D721Med (cell line): ENCODE data around the gene BMP6.

Experiments used
- DNase-seq: peaks from one replicate; pipeline ENCODE4 v3.0.0; 2011; ENCODE audit warnings: low spot score; ENCODE audit not compliant: insufficient read length
- FAIRE-seq: peaks from 2 replicates; lab custom pipeline; 2011; peaks lifted over from hg19 to GRCh38; lab: Jason Lieb, UNC
- TF ChIP-seq, protein P1 (sequence below): IDR thresholded peaks from 2 replicates; pipeline ENCODE4 v1.5.1; 2012; ENCODE audit warnings: mild to moderate bottlenecking, control low read depth; ENCODE audit not compliant: insufficient read depth; ENCODE audit errors: missing control alignments

The BMP6 gene

DNA sequence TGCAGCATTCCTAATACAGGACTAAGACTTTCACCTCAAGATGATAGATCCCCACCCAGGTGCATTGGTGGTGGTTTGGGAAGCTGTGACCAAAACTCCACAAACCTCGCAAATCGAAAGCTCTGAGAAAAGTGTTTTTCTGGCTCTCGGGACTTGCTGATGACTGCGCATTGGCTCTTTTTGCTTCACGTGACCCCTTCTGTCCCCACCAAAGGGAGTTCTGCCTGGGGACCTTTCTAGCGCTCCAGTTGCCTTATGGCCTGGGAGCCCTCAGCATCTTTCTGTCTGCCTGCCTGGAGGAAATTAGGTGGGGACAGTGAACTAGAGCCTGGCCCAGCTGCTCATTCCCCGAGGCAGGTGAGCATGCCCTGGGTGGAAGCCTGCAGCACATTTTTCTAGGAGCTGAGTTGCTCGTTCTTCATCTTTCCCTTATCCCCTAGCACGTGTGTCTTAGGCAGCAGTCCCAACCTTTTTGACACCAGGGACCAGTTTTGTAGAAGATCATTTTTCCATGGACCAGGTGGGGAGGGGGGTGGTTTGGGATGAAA, 94.5 kb downstream of the BMP6 start:
- DNase-seq (no peak), FAIRE-seq (no peak)
- TF ChIP-seq, protein P1, sequence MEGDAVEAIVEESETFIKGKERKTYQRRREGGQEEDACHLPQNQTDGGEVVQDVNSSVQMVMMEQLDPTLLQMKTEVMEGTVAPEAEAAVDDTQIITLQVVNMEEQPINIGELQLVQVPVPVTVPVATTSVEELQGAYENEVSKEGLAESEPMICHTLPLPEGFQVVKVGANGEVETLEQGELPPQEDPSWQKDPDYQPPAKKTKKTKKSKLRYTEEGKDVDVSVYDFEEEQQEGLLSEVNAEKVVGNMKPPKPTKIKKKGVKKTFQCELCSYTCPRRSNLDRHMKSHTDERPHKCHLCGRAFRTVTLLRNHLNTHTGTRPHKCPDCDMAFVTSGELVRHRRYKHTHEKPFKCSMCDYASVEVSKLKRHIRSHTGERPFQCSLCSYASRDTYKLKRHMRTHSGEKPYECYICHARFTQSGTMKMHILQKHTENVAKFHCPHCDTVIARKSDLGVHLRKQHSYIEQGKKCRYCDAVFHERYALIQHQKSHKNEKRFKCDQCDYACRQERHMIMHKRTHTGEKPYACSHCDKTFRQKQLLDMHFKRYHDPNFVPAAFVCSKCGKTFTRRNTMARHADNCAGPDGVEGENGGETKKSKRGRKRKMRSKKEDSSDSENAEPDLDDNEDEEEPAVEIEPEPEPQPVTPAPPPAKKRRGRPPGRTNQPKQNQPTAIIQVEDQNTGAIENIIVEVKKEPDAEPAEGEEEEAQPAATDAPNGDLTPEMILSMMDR = no peak

- no peak for DNase-seq
Observed at GRCh38 chr6:7821426-7821825, 95.5 kb downstream of the BMP6 start.

DNA sequence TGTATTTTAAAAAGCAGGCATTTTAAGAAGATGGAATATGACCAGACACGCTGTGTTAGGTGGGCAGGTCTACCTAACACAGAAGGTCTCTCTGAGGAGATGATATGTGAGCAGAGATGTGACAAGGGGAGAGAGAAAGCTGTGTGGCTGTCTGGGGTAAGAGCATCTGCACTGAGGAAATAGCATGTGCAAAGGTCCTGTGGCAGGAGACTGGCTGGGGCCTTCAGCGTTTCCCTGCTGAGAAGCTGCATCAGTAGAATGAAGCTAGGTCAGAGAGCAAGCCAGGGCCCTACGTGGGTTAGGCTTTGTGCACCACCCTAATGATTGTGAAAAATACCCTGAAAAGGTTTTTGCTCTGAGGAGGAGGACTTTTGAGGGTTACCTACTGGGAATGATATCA, 97.7 kb downstream of the BMP6 start:
- DNase-seq (no peak), FAIRE-seq (no peak)
- TF ChIP-seq, protein P1 = no peak

More at GRCh38 chr6:7821426-7821825, 95.5 kb downstream of the BMP6 start:
- FAIRE-seq = no peak
- TF ChIP-seq, protein P1 = no peak

DNA sequence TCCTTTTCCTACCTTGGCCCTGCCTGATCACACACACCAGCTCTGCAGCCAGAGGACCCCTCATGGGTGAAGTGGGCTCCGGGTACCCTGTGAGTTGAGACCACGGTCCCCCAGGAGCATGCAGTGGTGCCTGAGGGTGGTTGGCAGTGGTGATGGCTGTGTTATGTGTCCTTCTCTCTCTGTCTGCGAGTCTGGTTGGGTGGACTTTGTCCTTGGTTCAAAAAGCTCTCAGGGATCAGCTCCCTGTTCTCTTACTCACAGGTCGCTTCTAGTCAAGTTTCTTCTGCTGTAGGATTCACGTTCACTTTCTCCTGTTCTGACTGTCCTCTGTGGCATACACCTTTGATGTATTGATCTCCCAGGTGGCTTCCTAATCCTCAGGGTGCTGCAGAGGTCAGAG, 100.1 kb downstream of the BMP6 start:
- DNase-seq (no peak), FAIRE-seq (no peak)
- TF ChIP-seq, protein P1 = no peak

- FAIRE-seq = no peak
- TF ChIP-seq, protein P1 = no peak
Observed at GRCh38 chr6:7827142-7827541, 101.2 kb downstream of the BMP6 start.

DNA sequence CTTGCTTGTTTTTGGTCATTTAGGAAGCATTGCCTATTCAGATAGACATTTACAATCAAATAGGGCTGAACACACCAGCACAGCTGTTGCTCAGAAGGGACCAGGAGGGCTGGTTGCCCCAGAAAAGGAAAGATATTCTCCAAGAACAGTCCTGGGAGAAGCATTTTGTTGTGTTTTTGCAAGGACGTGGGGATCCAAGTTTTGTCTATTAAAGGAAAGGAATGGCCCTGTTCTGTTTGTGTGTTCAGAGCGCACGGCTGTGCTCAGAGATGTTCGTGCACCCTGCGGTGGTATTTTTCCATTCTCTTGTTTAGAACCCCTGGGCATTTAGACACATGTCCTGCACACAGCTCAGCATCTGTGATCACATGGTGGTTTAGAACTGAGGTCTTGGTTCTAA, 102.2 kb downstream of the BMP6 start:
- DNase-seq = no peak
- TF ChIP-seq, protein P1 = no peak
- FAIRE-seq = no peak

More at GRCh38 chr6:7827142-7827541, 101.2 kb downstream of the BMP6 start:
- no peak for DNase-seq

DNA sequence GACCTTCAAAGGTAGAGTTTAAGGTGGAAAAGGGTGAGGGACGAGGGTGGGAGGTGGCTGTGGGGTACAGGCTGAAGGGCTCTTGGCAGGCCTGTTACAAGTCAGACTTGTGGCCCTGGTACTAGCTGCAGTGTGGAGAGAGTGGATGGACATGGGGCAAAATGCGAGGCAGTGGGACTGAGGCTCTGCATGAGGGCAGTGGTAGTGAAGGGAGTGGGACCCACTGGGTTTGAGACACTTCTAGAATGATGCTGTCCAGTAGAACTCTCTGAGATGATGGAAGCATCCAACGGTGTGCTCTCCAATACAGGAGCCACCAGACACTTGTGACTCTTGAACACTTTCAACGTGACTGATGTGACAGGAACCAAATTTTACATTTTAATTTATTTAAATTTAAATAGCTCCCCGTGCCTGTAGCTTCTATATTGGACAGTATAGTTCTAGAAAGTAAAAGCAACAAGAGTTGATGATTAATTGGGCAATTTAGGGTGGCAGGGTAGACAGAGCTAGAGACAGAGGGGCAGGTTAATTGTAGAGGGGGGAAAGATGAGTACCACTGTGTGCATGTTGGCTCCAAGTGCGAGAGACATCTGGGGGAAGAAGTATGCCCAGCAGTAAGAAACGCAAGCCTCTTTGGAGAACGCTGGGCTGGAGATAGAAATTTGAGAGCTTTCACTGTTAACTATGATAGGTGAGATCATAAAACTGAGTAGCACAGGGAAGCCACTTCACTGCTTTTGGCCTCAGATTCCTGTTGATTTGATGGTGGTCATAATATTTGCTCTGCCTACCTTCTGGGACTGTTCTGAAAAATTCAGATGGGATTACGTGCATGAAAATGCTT, 107.2 kb downstream of the BMP6 start:
- TF ChIP-seq, protein P1 = no peak
- no peak for FAIRE-seq
- no peak for DNase-seq
